Stimulated activated naive CD8-positive, alpha-beta T cell treated with anti-CD3 and anti-CD28 coated beads, Interleukin-15, Interleukin-2, amounts not matched to agents 100 U/mL and 50 U/mL, for 24 hours (primary cell): ENCODE measurements around the gene SLC52A3.
A peak's percentile ranks its signal among the peaks of the same experiment; 100 is the strongest.

Source experiments
- ATAC-seq: fragments of 150-1000 bp; cut with Tn5 transposase; one replicate; pipeline ENCODE4 v1.10.0; 2021
- DNase-seq: peaks from one replicate; pipeline ENCODE4 v3.0.0; 2021

The SLC52A3 gene

GRCh38 chr20:766906-767305 lies 1.4 kb downstream of the SLC52A3 start:
- DNase-seq (no peak), ATAC-seq (no peak)

- peak; percentile 66 for DNase-seq
- peak; percentile 76 for ATAC-seq
Measured at GRCh38 chr20:764255-764654, 4.0 kb downstream of the SLC52A3 start.

GRCh38 chr20:761418-762381 lies 6.6 kb downstream of the SLC52A3 start:
- ATAC-seq (no peak), DNase-seq (no peak)

GRCh38 chr20:760751-761417 lies 7.4 kb downstream of the SLC52A3 start:
- peak; percentile 66 for DNase-seq
- peak; percentile 56 for ATAC-seq

GRCh38 chr20:757506-757905 lies 10.8 kb downstream of the SLC52A3 start:
- DNase-seq (no peak), ATAC-seq (no peak)

- ATAC-seq (no peak), DNase-seq (no peak)
Measured at GRCh38 chr20:755941-756340, 12.4 kb downstream of the SLC52A3 start.

- DNase-seq (no peak), ATAC-seq (peak; percentile 71)
Measured at GRCh38 chr20:754904-755303, 13.4 kb downstream of the SLC52A3 start.

GRCh38 chr20:753897-754635 lies 14.2 kb downstream of the SLC52A3 start:
- ATAC-seq, result peak; percentile 19
- no peak for DNase-seq

GRCh38 chr20:753136-753535 lies 15.2 kb downstream of the SLC52A3 start:
- no peak for DNase-seq
- ATAC-seq, result no peak

GRCh38 chr20:752291-752690 lies 16.0 kb downstream of the SLC52A3 start:
- ATAC-seq (no peak), DNase-seq (no peak)

- ATAC-seq (no peak), DNase-seq (no peak)
Measured at GRCh38 chr20:751761-752160, 16.5 kb downstream of the SLC52A3 start.

- ATAC-seq (no peak), DNase-seq (no peak)
Measured at GRCh38 chr20:750801-751200, 17.5 kb downstream of the SLC52A3 start.

- ATAC-seq (no peak), DNase-seq (no peak)
Measured at GRCh38 chr20:745683-746301, 22.5 kb downstream of the SLC52A3 start.

GRCh38 chr20:742156-742555 lies 26.1 kb downstream of the SLC52A3 start:
- no peak for DNase-seq
- ATAC-seq, result no peak

GRCh38 chr20:741620-742019 lies 26.7 kb downstream of the SLC52A3 start:
- no peak for DNase-seq
- no peak for ATAC-seq

- DNase-seq (no peak), ATAC-seq (no peak)
Measured at GRCh38 chr20:740162-740561, 28.1 kb downstream of the SLC52A3 start.

GRCh38 chr20:739736-740135 lies 28.6 kb downstream of the SLC52A3 start:
- DNase-seq (no peak), ATAC-seq (no peak)

- no peak for DNase-seq
- ATAC-seq, result no peak
Measured at GRCh38 chr20:733861-734260, 34.4 kb downstream of the SLC52A3 start.

GRCh38 chr20:732727-733126 lies 35.6 kb downstream of the SLC52A3 start:
- no peak for DNase-seq
- ATAC-seq, result no peak

GRCh38 chr20:731891-732560 lies 36.3 kb downstream of the SLC52A3 start:
- no peak for DNase-seq
- no peak for ATAC-seq

- DNase-seq (no peak), ATAC-seq (no peak)
Measured at GRCh38 chr20:730005-730404, 38.3 kb downstream of the SLC52A3 start.
